ENCODE data around the gene ADGRG2.

DNA sequence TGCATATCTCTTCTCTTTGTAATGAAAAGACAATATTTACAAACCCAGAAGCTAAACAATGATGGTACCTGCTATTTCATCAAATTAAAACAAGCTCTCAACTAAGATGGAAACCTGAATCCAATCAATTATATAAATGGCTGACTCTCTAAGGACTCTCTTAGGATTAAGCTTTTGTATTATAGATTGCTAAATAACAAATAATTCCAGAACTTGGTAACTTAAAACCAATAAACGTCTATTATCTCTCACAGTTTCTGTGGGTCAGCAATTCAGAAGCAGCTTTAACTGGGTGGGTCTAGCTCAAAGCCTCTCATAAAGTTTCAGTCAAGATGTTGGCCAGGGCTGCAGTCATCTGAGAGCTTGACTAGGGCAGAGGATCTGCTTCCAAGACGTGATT, 150.8 kb downstream of the ADGRG2 start:
- TF ChIP-seq, protein P1, sequence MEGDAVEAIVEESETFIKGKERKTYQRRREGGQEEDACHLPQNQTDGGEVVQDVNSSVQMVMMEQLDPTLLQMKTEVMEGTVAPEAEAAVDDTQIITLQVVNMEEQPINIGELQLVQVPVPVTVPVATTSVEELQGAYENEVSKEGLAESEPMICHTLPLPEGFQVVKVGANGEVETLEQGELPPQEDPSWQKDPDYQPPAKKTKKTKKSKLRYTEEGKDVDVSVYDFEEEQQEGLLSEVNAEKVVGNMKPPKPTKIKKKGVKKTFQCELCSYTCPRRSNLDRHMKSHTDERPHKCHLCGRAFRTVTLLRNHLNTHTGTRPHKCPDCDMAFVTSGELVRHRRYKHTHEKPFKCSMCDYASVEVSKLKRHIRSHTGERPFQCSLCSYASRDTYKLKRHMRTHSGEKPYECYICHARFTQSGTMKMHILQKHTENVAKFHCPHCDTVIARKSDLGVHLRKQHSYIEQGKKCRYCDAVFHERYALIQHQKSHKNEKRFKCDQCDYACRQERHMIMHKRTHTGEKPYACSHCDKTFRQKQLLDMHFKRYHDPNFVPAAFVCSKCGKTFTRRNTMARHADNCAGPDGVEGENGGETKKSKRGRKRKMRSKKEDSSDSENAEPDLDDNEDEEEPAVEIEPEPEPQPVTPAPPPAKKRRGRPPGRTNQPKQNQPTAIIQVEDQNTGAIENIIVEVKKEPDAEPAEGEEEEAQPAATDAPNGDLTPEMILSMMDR (IDR thresholded peaks at IDR 0.05; ENCODE audit: poor library complexity): no peak
- no peak for TF ChIP-seq EZH2 (IDR thresholded peaks at IDR 0.05; ENCODE audit: borderline replicate concordance)
